ENCODE measurements around the gene APLP2. TPM values are rescaled to one million over a fixed set of nuclear protein-coding genes. Genes with fewer than 3 reads are reported as not detected.
A peak's percentile ranks its signal among the peaks of the same experiment; 100 is the strongest.

Gene APLP2
- total and polyA plus RNA-seq, 4 donors = 235 to 532 (median 524) TPM

DNA sequence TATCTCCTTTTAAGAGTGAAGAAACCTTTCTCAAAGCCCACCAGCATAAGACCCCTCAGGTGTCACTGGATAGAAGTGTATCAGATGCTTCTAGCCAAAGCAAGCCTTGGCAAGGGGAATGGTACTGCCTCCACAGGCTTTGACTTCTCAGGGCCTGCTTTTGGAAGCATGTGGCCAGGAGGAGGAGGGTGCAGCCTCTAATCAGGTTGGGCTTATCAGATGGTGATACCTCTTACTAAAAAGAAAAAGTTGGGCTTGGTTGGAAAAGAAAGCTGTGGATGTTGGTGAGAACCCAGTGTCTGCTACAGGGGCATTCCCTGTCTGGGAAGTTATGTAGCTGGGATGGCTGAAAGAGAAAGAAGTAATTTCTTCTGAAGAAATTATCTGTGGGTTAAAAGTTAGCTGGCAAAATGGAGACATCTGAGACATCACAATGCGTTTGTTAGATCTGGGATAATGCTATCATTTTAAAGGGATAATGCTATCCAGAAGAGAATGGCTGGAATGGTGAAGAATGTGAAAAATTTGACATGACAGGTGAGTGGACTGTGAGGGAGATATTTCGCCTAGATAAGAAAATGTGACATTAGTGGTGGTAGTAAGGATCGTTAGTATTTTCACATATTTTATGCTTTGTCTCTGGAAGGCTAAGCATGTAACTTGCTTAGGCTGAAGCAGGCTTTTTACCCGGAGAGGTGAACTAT lies 7.2 kb downstream of the APLP2 start:
- Histone ChIP-seq H3K4me1 (ENCODE audit: control insufficient read depth in 5 of 5, insufficient read depth in 5 of 5, low read length in 5 of 5) (peaks cover 3 to 13% (median 8%) of the 10 kb centered on the region in 5 donors), H3K36me3 (ENCODE audit: control insufficient read depth in 4 of 4, insufficient read depth in 4 of 4, low read length in 4 of 4) (no peaks in the 10 kb centered on the region), H3K9me3 (ENCODE audit: control insufficient read depth in 4 of 4, insufficient read depth in 3 of 4, low read length in 3 of 4) (no peaks in the 10 kb centered on the region), H3K9ac (ENCODE audit: insufficient read depth in 1 of 2, low read length in 2 of 2) (peak overlapping the region in 1 of 2 donors; percentile 9), H3K27ac (ENCODE audit: low read depth in 1 of 2, low read length in 1 of 2) (no peak overlapping the region), H3K27me3 (ENCODE audit: control insufficient read depth in 3 of 3, insufficient read depth in 3 of 3, low read length in 2 of 3) (no peaks in the 10 kb centered on the region), H3K4me3 (no peak overlapping the region)
- ATAC-seq (ENCODE audit: insufficient read depth, low FRiP score) = no peak
- DNase-seq = no peak
- 63 to 77% methylated on average over 4 of the region's 4 CpGs for WGBS, 2 donors
- TF ChIP-seq, protein P1, sequence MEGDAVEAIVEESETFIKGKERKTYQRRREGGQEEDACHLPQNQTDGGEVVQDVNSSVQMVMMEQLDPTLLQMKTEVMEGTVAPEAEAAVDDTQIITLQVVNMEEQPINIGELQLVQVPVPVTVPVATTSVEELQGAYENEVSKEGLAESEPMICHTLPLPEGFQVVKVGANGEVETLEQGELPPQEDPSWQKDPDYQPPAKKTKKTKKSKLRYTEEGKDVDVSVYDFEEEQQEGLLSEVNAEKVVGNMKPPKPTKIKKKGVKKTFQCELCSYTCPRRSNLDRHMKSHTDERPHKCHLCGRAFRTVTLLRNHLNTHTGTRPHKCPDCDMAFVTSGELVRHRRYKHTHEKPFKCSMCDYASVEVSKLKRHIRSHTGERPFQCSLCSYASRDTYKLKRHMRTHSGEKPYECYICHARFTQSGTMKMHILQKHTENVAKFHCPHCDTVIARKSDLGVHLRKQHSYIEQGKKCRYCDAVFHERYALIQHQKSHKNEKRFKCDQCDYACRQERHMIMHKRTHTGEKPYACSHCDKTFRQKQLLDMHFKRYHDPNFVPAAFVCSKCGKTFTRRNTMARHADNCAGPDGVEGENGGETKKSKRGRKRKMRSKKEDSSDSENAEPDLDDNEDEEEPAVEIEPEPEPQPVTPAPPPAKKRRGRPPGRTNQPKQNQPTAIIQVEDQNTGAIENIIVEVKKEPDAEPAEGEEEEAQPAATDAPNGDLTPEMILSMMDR (IDR thresholded peaks at IDR 0.05; ENCODE audit: control extremely low read depth, extremely low read depth) = no peak

DNA sequence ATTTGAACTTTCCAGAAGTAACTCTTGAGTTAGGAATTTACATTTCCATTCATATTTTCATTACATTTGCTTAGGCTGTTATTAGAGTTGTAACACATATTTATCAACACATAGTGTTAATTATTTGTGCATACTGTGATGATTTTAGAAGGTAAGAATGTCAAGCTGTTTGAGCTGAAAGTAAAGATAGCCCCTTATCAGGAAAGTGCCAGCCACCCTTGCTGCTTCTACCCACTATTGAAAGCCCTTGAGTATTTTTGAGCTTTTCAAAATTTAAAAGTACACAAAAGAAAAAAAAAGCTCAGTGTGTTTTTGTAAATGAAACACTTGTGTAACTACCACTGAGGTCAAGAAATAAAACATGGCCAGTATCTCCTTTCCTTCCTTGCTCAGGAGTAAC lies 8.0 kb downstream of the APLP2 start:
- Histone ChIP-seq H3K4me3 (no peak overlapping the region), H3K27ac (ENCODE audit: low read depth in 1 of 2, low read length in 1 of 2) (no peak overlapping the region), H3K9me3 (ENCODE audit: control insufficient read depth in 4 of 4, insufficient read depth in 3 of 4, low read length in 3 of 4) (no peaks in the 10 kb centered on the region), H3K27me3 (ENCODE audit: control insufficient read depth in 3 of 3, insufficient read depth in 3 of 3, low read length in 2 of 3) (no peaks in the 10 kb centered on the region), H3K4me1 (ENCODE audit: control insufficient read depth in 5 of 5, insufficient read depth in 5 of 5, low read length in 5 of 5) (peaks cover 0 to 8% (median 7%) of the 10 kb centered on the region in 5 donors), H3K36me3 (ENCODE audit: control insufficient read depth in 4 of 4, insufficient read depth in 4 of 4, low read length in 4 of 4) (peaks cover 0 to 2% (median 0%) of the 10 kb centered on the region in 4 donors), H3K9ac (ENCODE audit: insufficient read depth in 1 of 2, low read length in 2 of 2) (peak overlapping the region in 1 of 2 donors; percentile 9)
- ATAC-seq (ENCODE audit: insufficient read depth, low FRiP score) = peak; percentile 75
- no peak for DNase-seq
- TF ChIP-seq, protein P1 (IDR thresholded peaks at IDR 0.05; ENCODE audit: control extremely low read depth, extremely low read depth) = no peak

DNA sequence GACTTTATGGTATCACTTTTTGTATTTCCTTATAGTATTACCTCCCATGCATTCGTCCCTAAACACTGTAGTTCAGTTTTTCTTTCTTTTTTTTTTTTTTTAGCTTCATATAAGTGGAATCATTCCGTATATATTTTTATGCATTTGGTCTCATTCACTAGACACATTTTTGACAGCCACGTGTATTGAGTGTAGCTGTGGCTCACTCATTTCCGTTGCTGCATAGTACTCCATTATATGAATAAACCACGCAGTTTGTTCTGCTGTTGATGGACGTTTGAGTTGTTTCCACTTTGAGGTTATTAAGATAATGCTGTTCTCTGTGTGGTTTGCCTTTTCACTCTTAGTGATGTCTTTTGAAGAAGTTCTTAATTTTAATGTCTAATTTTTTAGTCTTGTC lies 8.4 kb downstream of the APLP2 start:
- peak overlapping the region in 1 of 2 donors; percentile 9 for H3K9ac ChIP-seq (ENCODE audit: insufficient read depth in 1 of 2, low read length in 2 of 2)
- TF ChIP-seq, protein P1 (IDR thresholded peaks at IDR 0.05; ENCODE audit: control extremely low read depth, extremely low read depth) = no peak
- H3K36me3 ChIP-seq (ENCODE audit: control insufficient read depth in 4 of 4, insufficient read depth in 4 of 4, low read length in 4 of 4) = peaks cover 0 to 2% (median 0%) of the 10 kb centered on the region in 4 donors
- H3K27ac ChIP-seq (ENCODE audit: low read depth in 1 of 2, low read length in 1 of 2) = no peak overlapping the region
- DNase-seq = no peak
- H3K9me3 ChIP-seq (ENCODE audit: control insufficient read depth in 4 of 4, insufficient read depth in 3 of 4, low read length in 3 of 4) = no peaks in the 10 kb centered on the region
- 60 to 68% methylated on average over 6 of the region's 6 CpGs for WGBS, 2 donors
- H3K4me1 ChIP-seq (ENCODE audit: control insufficient read depth in 5 of 5, insufficient read depth in 5 of 5, low read length in 5 of 5) = peaks cover 0 to 9% (median 7%) of the 10 kb centered on the region in 5 donors
- no peak for ATAC-seq (ENCODE audit: insufficient read depth, low FRiP score)
- no peak overlapping the region for H3K4me3 ChIP-seq
- no peaks in the 10 kb centered on the region for H3K27me3 ChIP-seq (ENCODE audit: control insufficient read depth in 3 of 3, insufficient read depth in 3 of 3, low read length in 2 of 3)
